Endothelial cell of umbilical vein (primary cell): ENCODE measurements around the gene FANCD2.

Experiments used
- EZH2 ChIP-seq: IDR thresholded peaks from 2 replicates; pipeline ENCODE4 v1.6.1; 2012; ENCODE audit warnings: borderline replicate concordance, low read depth, mild to moderate bottlenecking, moderate library complexity, low read length, inconsistent platforms; ENCODE audit not compliant: severe bottlenecking
- TF ChIP-seq, protein P1 (sequence below), 2 donors: IDR thresholded peaks; 1 replicate in 1 of 2; 2 replicates in 1 of 2; pipeline ENCODE4 v1.5.1; 2011; ENCODE audit warnings: low read length in 2 of 2, mild to moderate bottlenecking in 2 of 2, moderate library complexity in 2 of 2, control low read depth in 1 of 2, inconsistent platforms in 1 of 2, low read depth in 1 of 2; ENCODE audit not compliant: insufficient read depth in 1 of 2; ENCODE audit errors: extremely low read depth in 1 of 2

GRCh38 chr3:10081871-10082270, 55.6 kb downstream of the FANCD2 start:
- TF ChIP-seq, protein P1, sequence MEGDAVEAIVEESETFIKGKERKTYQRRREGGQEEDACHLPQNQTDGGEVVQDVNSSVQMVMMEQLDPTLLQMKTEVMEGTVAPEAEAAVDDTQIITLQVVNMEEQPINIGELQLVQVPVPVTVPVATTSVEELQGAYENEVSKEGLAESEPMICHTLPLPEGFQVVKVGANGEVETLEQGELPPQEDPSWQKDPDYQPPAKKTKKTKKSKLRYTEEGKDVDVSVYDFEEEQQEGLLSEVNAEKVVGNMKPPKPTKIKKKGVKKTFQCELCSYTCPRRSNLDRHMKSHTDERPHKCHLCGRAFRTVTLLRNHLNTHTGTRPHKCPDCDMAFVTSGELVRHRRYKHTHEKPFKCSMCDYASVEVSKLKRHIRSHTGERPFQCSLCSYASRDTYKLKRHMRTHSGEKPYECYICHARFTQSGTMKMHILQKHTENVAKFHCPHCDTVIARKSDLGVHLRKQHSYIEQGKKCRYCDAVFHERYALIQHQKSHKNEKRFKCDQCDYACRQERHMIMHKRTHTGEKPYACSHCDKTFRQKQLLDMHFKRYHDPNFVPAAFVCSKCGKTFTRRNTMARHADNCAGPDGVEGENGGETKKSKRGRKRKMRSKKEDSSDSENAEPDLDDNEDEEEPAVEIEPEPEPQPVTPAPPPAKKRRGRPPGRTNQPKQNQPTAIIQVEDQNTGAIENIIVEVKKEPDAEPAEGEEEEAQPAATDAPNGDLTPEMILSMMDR (IDR thresholded peaks at IDR 0.05; ENCODE audit: extremely low read depth in 1 of 2, insufficient read depth in 1 of 2, low read depth in 1 of 2, low read length in 2 of 2): no peak
- no peak for TF ChIP-seq EZH2
